ENCODE results near the gene TBK1. TPM values are rescaled to one million over a fixed set of nuclear protein-coding genes. Genes with fewer than 3 reads are reported as not detected.

TBK1 gene
- total RNA-seq, 1 donor from 2014 or later, result 19.2 TPM

DNA sequence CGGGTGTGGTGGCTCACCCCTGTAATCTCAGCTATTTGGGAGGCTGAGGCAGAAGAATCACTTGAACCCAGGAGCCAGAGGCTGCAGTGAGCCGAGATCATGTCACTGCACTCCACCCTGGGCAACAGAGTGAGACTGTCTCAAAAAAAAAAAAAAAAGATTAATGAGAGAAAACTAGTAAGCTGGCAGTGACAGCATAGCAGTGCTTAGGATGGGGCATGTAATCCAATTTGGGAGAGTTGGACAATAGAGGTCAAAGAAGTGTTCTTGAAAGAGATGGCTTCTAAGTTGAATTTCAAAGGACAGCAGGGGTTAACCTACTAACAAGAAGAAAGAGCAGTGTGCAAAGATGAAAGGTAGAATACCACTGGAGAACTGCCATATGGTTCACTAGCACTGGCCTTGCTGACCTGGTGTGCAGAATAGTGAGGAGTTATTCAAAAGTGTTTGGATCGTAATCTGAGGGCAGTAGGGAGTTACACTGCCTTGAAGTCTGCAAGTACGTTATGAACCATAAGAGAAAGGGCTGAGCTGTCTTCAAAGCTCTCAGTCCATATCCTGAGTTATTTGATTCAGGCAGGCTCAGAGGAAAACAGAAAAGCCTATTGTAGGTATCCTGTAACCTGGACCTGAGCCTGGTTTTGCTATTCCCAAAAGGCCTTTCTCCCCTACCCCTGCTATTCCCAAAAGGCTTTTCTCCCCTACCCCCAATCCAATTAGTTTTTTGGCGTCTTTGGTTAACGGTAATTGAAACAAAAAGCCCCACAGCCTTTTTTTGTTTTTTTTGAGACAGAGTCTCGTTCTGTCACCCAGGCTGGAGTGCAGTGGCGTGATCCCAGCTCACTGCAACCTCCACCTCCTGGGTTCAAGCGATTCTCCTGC lies 44.3 kb upstream of the TBK1 start:
- Mint-ChIP-seq H3K27ac (no peak overlapping the region), H3K27me3 (no peaks in the 10 kb centered on the region)

DNA sequence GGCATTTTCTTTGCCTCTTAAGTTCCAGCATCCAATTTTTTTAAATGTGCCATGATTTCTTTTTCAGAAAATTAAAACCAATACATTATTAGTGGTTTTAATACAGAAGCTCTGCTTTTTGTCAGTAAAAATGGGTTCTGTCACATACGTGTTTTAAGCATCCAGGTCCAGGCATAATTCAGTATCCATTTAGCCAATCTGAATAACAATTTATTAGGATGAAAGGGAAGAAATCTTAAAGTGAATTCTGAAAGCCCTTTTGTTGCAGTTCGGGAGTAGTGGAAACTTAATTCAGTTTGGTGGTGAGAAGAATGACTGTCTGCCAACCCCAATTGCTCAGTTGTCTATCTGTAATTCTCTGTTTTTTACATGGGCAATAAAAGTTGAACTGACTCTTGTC lies 40.5 kb upstream of the TBK1 start:
- Mint-ChIP-seq H3K27ac (no peak overlapping the region), H3K4me1 (ENCODE audit: unreplicated experiment) (peaks cover 18% of the 10 kb centered on the region), H3K4me3 (no peak overlapping the region), H3K27me3 (no peaks in the 10 kb centered on the region), H3K9me3 (no peaks in the 10 kb centered on the region), H3K36me3 (peaks cover 15% of the 10 kb centered on the region)
- TF ChIP-seq, protein P1, sequence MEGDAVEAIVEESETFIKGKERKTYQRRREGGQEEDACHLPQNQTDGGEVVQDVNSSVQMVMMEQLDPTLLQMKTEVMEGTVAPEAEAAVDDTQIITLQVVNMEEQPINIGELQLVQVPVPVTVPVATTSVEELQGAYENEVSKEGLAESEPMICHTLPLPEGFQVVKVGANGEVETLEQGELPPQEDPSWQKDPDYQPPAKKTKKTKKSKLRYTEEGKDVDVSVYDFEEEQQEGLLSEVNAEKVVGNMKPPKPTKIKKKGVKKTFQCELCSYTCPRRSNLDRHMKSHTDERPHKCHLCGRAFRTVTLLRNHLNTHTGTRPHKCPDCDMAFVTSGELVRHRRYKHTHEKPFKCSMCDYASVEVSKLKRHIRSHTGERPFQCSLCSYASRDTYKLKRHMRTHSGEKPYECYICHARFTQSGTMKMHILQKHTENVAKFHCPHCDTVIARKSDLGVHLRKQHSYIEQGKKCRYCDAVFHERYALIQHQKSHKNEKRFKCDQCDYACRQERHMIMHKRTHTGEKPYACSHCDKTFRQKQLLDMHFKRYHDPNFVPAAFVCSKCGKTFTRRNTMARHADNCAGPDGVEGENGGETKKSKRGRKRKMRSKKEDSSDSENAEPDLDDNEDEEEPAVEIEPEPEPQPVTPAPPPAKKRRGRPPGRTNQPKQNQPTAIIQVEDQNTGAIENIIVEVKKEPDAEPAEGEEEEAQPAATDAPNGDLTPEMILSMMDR (conservative IDR thresholded peaks at IDR 0.05), result no peak
- no peak for DNase-seq (ENCODE audit: extremely low spot score, unreplicated experiment)

More for the DNA sequence above, 44.3 kb upstream of the TBK1 start:
- DNase-seq (ENCODE audit: extremely low spot score, unreplicated experiment), result no peak
- Mint-ChIP-seq H3K4me1 (ENCODE audit: unreplicated experiment) (peaks cover 26% of the 10 kb centered on the region), H3K9me3 (no peaks in the 10 kb centered on the region), H3K4me3 (peak overlapping the region; percentile 8), H3K36me3 (peaks cover 13% of the 10 kb centered on the region)
- TF ChIP-seq, protein P1 (conservative IDR thresholded peaks at IDR 0.05), result no peak

DNA sequence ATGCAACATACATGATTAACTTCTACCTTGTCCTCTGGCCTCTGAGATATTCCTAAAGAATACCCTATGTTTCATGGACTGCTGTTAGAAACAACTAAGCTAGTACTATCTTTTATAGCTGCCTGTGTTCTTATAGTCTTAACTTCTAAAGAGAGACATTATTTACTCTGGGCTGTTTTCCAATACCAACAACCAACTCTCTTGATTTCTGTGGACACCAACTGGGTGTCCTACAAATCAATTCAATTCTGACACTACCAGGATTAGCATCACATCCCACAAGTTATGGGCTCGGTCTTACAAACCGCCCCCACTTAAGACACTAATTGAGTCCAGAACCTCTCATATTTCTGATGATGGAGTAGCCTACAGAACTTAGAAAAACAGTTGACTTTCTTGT lies 39.5 kb upstream of the TBK1 start:
- H3K4me1 Mint-ChIP-seq (ENCODE audit: unreplicated experiment), result peaks cover 11% of the 10 kb centered on the region
- no peak overlapping the region for H3K27ac Mint-ChIP-seq
- no peaks in the 10 kb centered on the region for H3K27me3 Mint-ChIP-seq
- H3K36me3 Mint-ChIP-seq, result peaks cover 19% of the 10 kb centered on the region
- no peaks in the 10 kb centered on the region for H3K9me3 Mint-ChIP-seq
- TF ChIP-seq, protein P1 (conservative IDR thresholded peaks at IDR 0.05), result no peak
- H3K4me3 Mint-ChIP-seq, result no peak overlapping the region
- no peak for DNase-seq (ENCODE audit: extremely low spot score, unreplicated experiment)

DNA sequence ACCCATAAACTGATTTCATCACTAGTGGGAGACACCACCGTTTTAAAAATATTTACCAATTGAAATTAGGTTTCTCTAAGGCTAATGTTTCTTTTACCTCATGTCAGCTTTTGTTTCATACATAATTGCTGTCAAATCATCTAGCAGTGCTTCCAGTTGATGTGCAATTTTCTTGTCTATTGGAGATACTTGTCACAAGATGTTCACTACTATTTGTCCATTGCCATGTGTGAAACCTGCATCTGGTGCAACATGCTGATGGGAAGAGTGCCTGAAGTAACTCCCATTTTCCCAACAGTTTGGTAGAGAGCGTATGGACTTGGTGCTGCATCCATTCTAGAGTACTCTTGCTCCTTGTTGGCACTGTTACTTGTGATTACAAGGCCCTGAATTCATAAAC lies 38.0 kb upstream of the TBK1 start:
- no peaks in the 10 kb centered on the region for H3K27me3 Mint-ChIP-seq
- no peak overlapping the region for H3K27ac Mint-ChIP-seq
- peaks cover 22% of the 10 kb centered on the region for H3K36me3 Mint-ChIP-seq
- no peak overlapping the region for H3K4me3 Mint-ChIP-seq
- peaks cover under 1% of the 10 kb centered on the region for H3K4me1 Mint-ChIP-seq (ENCODE audit: unreplicated experiment)
- TF ChIP-seq, protein P1 (conservative IDR thresholded peaks at IDR 0.05), result no peak
- H3K9me3 Mint-ChIP-seq, result no peaks in the 10 kb centered on the region
- no peak for DNase-seq (ENCODE audit: extremely low spot score, unreplicated experiment)

DNA sequence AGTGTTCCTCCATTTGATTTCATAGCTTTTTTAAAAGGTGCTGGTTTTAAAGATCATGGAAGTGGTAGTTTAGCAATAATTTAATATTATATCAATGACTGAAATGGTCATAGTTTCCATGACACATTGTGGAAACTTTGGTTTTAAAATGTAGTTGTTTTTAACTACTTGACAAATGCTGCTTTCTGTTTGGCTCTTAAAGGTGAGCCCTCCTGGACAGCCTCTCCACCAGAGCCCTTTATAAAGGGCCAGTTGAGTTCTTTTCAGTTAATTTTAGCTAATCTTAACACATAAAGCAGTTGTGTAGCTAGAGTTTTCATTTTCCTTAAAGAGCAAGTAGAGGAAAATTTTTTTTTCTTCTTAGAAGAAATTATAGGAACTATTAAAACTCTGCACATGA lies 33.7 kb upstream of the TBK1 start:
- Mint-ChIP-seq H3K27ac (no peak overlapping the region), H3K9me3 (no peaks in the 10 kb centered on the region), H3K4me3 (no peak overlapping the region), H3K4me1 (ENCODE audit: unreplicated experiment) (no peaks in the 10 kb centered on the region), H3K36me3 (peaks cover 24% of the 10 kb centered on the region), H3K27me3 (no peaks in the 10 kb centered on the region)
- DNase-seq (ENCODE audit: extremely low spot score, unreplicated experiment), result no peak
- TF ChIP-seq, protein P1 (conservative IDR thresholded peaks at IDR 0.05), result no peak

All from type B pancreatic cell (in vitro differentiated cells).